SK-N-SH (cell line): Measurements from ENCODE around the gene CHCHD1.

ENCODE experiments used
- CTCF ChIP-seq: fragments of 200-600 bp; sonication (generic); IDR thresholded peaks from 2 replicates; pipeline ENCODE4 v1.6.1; 2017; ENCODE audit warnings: antibody characterized with exemption, mild to moderate bottlenecking, moderate library complexity
- POLR2AphosphoS5 ChIP-seq: IDR thresholded peaks from 2 replicates; pipeline ENCODE4 v1.6.1; 2012; ENCODE audit warnings: low read depth, low read length

- TF ChIP-seq CTCF (no peak), POLR2AphosphoS5 (no peak)
Measured at GRCh38 chr10:73828161-73828560, 46.3 kb downstream of the CHCHD1 start.
